IMR-90 (cell line): ENCODE measurements around the gene ALOX12B. TPM values are rescaled to one million over a fixed set of nuclear protein-coding genes. Genes with fewer than 3 reads are reported as not detected.

ENCODE experiments used
- ATAC-seq: fragments of 200-7000 bp; cut with Tn5 transposase; 2 replicates; pipeline ENCODE4 v1.9.1; 2020; ENCODE audit warnings: low read depth, mild to moderate bottlenecking, moderate library complexity
- BruUV-seq: library from RNA; stranded (reverse); fragments of 400-500 nt; replicated peaks from 2 replicates; lab custom pipeline; 2021; lab: Mats Ljungman, UMichigan
- CTCF ChIA-PET: fragments of 300-600 bp; formaldehyde crosslinking; extraction: SDS; loops from one replicate; lab custom pipeline; 2021; ENCODE audit warnings: antibody characterized with exemption; lab: Yijun Ruan, JAX
- POLR2A ChIA-PET: fragments of 300-600 bp; sonication (Branson Sonifier 250); formaldehyde crosslinking; loops from one replicate; lab custom pipeline; 2022; ENCODE audit warnings: antibody characterized with exemption; ENCODE audit not compliant: unreplicated experiment; lab: Charles Lee
- DNase-seq: peaks from one replicate; pipeline ENCODE4 v3.0.0; 2013
- H2AFZ ChIP-seq: replicated peaks from 2 replicates; pipeline ENCODE3; 2013; ENCODE audit warnings: low read length, mild to moderate bottlenecking; ENCODE audit not compliant: poor library complexity
- H2AK5ac ChIP-seq: 2 replicates; pipeline ENCODE4 v1.6.1; 2013; ENCODE audit warnings: low read depth, low read length, inconsistent platforms
- H2AK9ac ChIP-seq: replicated peaks from 2 replicates; pipeline ENCODE3; 2013; ENCODE audit warnings: mild to moderate bottlenecking, low read depth, low read length, moderate library complexity; ENCODE audit not compliant: poor library complexity
- H2BK120ac ChIP-seq: 2 replicates; pipeline ENCODE4 v1.6.1; 2013; ENCODE audit warnings: low read depth, low read length, inconsistent platforms
- H2BK15ac ChIP-seq: 3 replicates; pipeline ENCODE4 v1.6.1; 2013; ENCODE audit warnings: low read depth, low read length, inconsistent platforms
- H2BK20ac ChIP-seq: 2 replicates; pipeline ENCODE4 v1.6.1; 2013; ENCODE audit warnings: low read depth, mild to moderate bottlenecking, inconsistent platforms, low read length, moderate library complexity
- H2BK5ac ChIP-seq: 2 replicates; pipeline ENCODE4 v1.6.1; 2013; ENCODE audit warnings: mild to moderate bottlenecking, low read depth, low read length, inconsistent platforms; ENCODE audit not compliant: poor library complexity, severe bottlenecking
- H3K14ac ChIP-seq: replicated peaks from 2 replicates; pipeline ENCODE4 v1.6.1; 2013; ENCODE audit warnings: low read depth, low read length, inconsistent platforms
- H3K18ac ChIP-seq: 2 replicates; pipeline ENCODE4 v1.6.1; 2013; ENCODE audit warnings: low read depth, low read length, control low read depth
- H3K23ac ChIP-seq: 2 replicates; pipeline ENCODE4 v1.6.1; 2013; ENCODE audit warnings: low read depth, low read length, inconsistent platforms
- H3K27ac ChIP-seq: 2 replicates; pipeline ENCODE4 v1.5.1; 2013; ENCODE audit warnings: mild to moderate bottlenecking, control low read depth, low read length; ENCODE audit not compliant: insufficient read depth
- H3K27me3 ChIP-seq: 2 replicates; pipeline ENCODE4 v1.6.1; 2013; ENCODE audit warnings: low read length; ENCODE audit not compliant: control insufficient read depth, insufficient read depth
- H3K36me3 ChIP-seq: 2 replicates; pipeline ENCODE4 v1.6.1; 2013; ENCODE audit warnings: low read length, mixed read lengths; ENCODE audit not compliant: control insufficient read depth, insufficient read depth
- H3K4ac ChIP-seq: 2 replicates; pipeline ENCODE4 v1.6.1; 2013; ENCODE audit warnings: low read depth, low read length, inconsistent platforms
- H3K4me1 ChIP-seq: 2 replicates; pipeline ENCODE4 v1.6.1; 2013; ENCODE audit warnings: low read length, mixed read lengths; ENCODE audit not compliant: control insufficient read depth, insufficient read depth
- H3K4me2 ChIP-seq: 2 replicates; pipeline ENCODE4 v1.6.1; 2013; ENCODE audit warnings: low read depth, mild to moderate bottlenecking, control low read depth, low read length, moderate library complexity
- H3K4me3 ChIP-seq: 2 replicates; pipeline ENCODE4 v1.5.1; 2013; ENCODE audit warnings: low read depth, mild to moderate bottlenecking, control low read depth, low read length, moderate library complexity; ENCODE audit not compliant: insufficient read depth
- H3K56ac ChIP-seq: 2 replicates; pipeline ENCODE4 v1.6.1; 2013; ENCODE audit warnings: low read length, inconsistent platforms; ENCODE audit not compliant: insufficient read depth; ENCODE audit errors: extremely low read depth
- H3K79me1 ChIP-seq, 2 experiments: 2 replicates each; pipeline ENCODE4 v1.6.1; 2013; ENCODE audit warnings: low read length in 2 of 2, inconsistent platforms in 1 of 2, low read depth in 1 of 2
- H3K9ac ChIP-seq: 2 replicates; pipeline ENCODE4 v1.6.1; 2013; ENCODE audit warnings: low read depth, low read length, control low read depth
- H3K9me1 ChIP-seq: 2 replicates; pipeline ENCODE4 v1.6.1; 2013; ENCODE audit warnings: low read length, inconsistent platforms; ENCODE audit not compliant: insufficient read depth
- H3K9me3 ChIP-seq: 2 replicates; pipeline ENCODE4 v1.6.1; 2013; ENCODE audit warnings: low read length; ENCODE audit not compliant: control insufficient read depth, insufficient read depth
- H4K20me1 ChIP-seq: 2 replicates; pipeline ENCODE4 v1.6.1; 2013; ENCODE audit warnings: low read length, inconsistent platforms; ENCODE audit not compliant: insufficient read depth
- H4K5ac ChIP-seq: 2 replicates; pipeline ENCODE4 v1.6.1; 2013; ENCODE audit warnings: mild to moderate bottlenecking, low read depth, low read length, control low read depth
- H4K8ac ChIP-seq, 2 experiments: 2 replicates each; pipeline ENCODE4 v1.6.1; 2013; ENCODE audit warnings: low read depth in 2 of 2, low read length in 2 of 2, control low read depth in 1 of 2, inconsistent platforms in 1 of 2
- H4K91ac ChIP-seq: 2 replicates; pipeline ENCODE4 v1.6.1; 2013; ENCODE audit warnings: low read depth, low read length, inconsistent platforms; ENCODE audit not compliant: insufficient read depth
- CEBPB ChIP-seq: IDR thresholded peaks from 2 replicates; pipeline ENCODE4 v1.6.1; 2012; ENCODE audit warnings: low read depth, low read length, improper control_type of control experiment
- CHD1 ChIP-seq: IDR thresholded peaks from 2 replicates; pipeline ENCODE4 v1.6.1; 2012; ENCODE audit warnings: low read depth, low read length, improper control_type of control experiment
- ELK1 ChIP-seq: fragments of 150-350 bp; IDR thresholded peaks from 2 replicates; pipeline ENCODE4 v1.6.1; 2016; ENCODE audit warnings: low read depth, mild to moderate bottlenecking, low read length, moderate library complexity, borderline replicate concordance
- FOS ChIP-seq: fragments of 150-350 bp; IDR thresholded peaks from 2 replicates; pipeline ENCODE4 v1.6.1; 2016; ENCODE audit warnings: low read depth, low read length
- MAFK ChIP-seq: IDR thresholded peaks from 2 replicates; pipeline ENCODE4 v1.6.1; 2012; ENCODE audit warnings: low read depth, low read length, improper control_type of control experiment
- MAZ ChIP-seq: IDR thresholded peaks from 2 replicates; pipeline ENCODE4 v1.6.1; 2012; ENCODE audit warnings: low read depth, mild to moderate bottlenecking, low read length, improper control_type of control experiment, moderate library complexity, borderline replicate concordance
- NFE2L2 ChIP-seq: fragments of 150-350 bp; IDR thresholded peaks from 2 replicates; pipeline ENCODE4 v1.6.1; 2016; ENCODE audit warnings: low read depth, mild to moderate bottlenecking, low read length
- POLR2A ChIP-seq: IDR thresholded peaks from 2 replicates; pipeline ENCODE4 v1.6.1; 2012; ENCODE audit warnings: mild to moderate bottlenecking, low read depth, low read length
- RAD21 ChIP-seq: IDR thresholded peaks from 2 replicates; pipeline ENCODE4 v1.6.1; 2012; ENCODE audit warnings: low read length, improper control_type of control experiment
- RCOR1 ChIP-seq: IDR thresholded peaks from 2 replicates; pipeline ENCODE4 v1.6.1; 2012; ENCODE audit warnings: mild to moderate bottlenecking, low read length, improper control_type of control experiment; ENCODE audit not compliant: insufficient replicate concordance
- RFX5 ChIP-seq: IDR thresholded peaks from 2 replicates; pipeline ENCODE4 v1.8.0; 2012; ENCODE audit warnings: low read depth, mild to moderate bottlenecking, low read length, moderate library complexity
- SMC3 ChIP-seq: fragments of 150-350 bp; IDR thresholded peaks from 2 replicates; pipeline ENCODE4 v1.6.1; 2016; ENCODE audit warnings: low read depth, mild to moderate bottlenecking, antibody characterized with exemption, low read length, moderate library complexity
- USF2 ChIP-seq: fragments of 150-350 bp; IDR thresholded peaks from 2 replicates; pipeline ENCODE4 v1.6.1; 2017; ENCODE audit warnings: mild to moderate bottlenecking, antibody characterized with exemption, low read length, low read depth
- WGBS, 2 experiments: methylation state at CpG; one replicate each; pipeline versions ENCODE4 v1.1.5 to v1.1.7; 2013; ENCODE audit warnings: missing lambda C conversion rate in 2 of 2; ENCODE audit not compliant: insufficient read length in 1 of 2; ENCODE audit errors: extremely low coverage in 2 of 2; 5-methylcytosine and 5-hydroxymethylcytosine counted together
- dilution Hi-C: fragments of 300-500 bp; cut with HindIII; formaldehyde crosslinking; loops from one replicate; pipeline ENCODE4 v1.14.3; 2018; ENCODE audit warnings: low sequenced_read_pairs; ENCODE audit not compliant: unreplicated experiment
- in situ Hi-C: fragments of 300-500 bp; cut with MboI; formaldehyde crosslinking; loops from 3 replicates; pipeline ENCODE4 v1.14.3; 2019; ENCODE audit warnings: low sequenced_read_pairs, inconsistent platforms, mixed read lengths
- intact Hi-C: fragments of 100-400 bp; cut with micrococcal nuclease; formaldehyde crosslinking; loops from 2 replicates; pipeline ENCODE4 v1.10.0; 2022
- polyA plus RNA-seq, 3 experiments: library from polyadenylated mRNA; depleted of rRNA; stranded (reverse); fragments of >200 nt; gene quantifications; 2 replicates each; pipeline ENCODE4 v1.2.3, GENCODE V29; 2012; ENCODE audit warnings: low replicate concordance in 1 of 3
- total RNA-seq: library from RNA; depleted of rRNA; stranded (reverse); fragments of >200 nt; gene quantifications from 2 replicates; pipeline ENCODE4 v1.2.3, GENCODE V29; 2012

The ALOX12B gene
- total and polyA plus RNA-seq, 2 of the 4 experiments (the other 2 are of a cell fraction) = not detected

DNA sequence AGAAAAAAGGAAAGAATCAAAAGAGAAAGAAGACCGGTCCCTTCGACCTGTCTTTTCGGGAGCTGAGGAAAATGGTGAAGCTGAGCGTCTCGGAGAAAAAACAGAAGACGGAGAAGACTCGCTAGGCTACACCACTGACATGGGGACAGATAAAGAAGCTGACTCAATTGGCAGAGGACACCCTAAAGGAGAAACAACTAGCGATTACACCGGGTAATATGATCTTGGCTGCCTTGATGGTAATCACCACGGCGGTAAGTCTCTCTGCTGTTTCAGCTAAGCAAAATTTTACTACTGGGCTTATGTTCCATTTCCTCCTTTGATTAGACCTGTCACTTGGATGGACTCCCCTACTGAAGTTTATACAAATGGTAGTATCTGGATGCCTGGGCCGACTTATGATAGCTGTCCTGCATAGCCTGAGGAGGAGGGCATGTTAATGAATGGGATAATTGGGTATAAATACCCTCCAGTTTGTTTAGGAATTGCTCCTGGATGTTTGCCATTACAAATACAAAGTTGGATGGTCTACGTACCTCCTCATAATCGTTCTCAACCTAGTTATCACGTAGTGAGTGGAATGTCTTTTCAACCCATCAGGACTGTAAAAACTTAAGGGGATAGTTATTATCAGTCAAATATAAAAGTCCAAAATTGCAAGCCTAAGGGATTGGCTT, 24.6 kb downstream of the ALOX12B start:
- H4K91ac ChIP-seq = no peak overlapping the region
- H2BK15ac ChIP-seq = no peak overlapping the region
- H3K9ac ChIP-seq = no peak overlapping the region
- H3K4me3 ChIP-seq = no peak overlapping the region
- H3K27me3 ChIP-seq = peaks cover 77% of the 10 kb centered on the region
- no peak overlapping the region for H2AK5ac ChIP-seq
- ChIA-PET POLR2A (no interaction called here), CTCF (interaction anchor here (1.0 to 4.9 kb wide), 4 partner anchors 10 to 56 kb away, joined by 3 to 25 read pairs (median 5); partner anchors contain the start of gene ALOXE3)
- no peak overlapping the region for H3K56ac ChIP-seq
- no peak overlapping the region for H3K27ac ChIP-seq
- H3K4ac ChIP-seq = no peak overlapping the region
- no peak overlapping the region for H4K8ac ChIP-seq
- H2BK5ac ChIP-seq = no peak overlapping the region
- no peaks in the 10 kb centered on the region for H3K79me1 ChIP-seq
- 5% methylated on average over 6 of the region's 15 CpGs; no CpG with 5 or more reads in 1 of the 2 experiments for WGBS, 2 experiments
- no peaks in the 10 kb centered on the region for H3K9me1 ChIP-seq
- no peak for TF ChIP-seq RAD21
- TF ChIP-seq MAFK = no peak
- TF ChIP-seq ELK1 = no peak
- TF ChIP-seq CHD1 = no peak
- TF ChIP-seq NFE2L2 = no peak
- TF ChIP-seq RCOR1 = no peak
- no peak for TF ChIP-seq POLR2A
- TF ChIP-seq MAZ = no peak
- TF ChIP-seq RFX5 = no peak
- no peak for TF ChIP-seq CEBPB
- no peak for TF ChIP-seq SMC3
- TF ChIP-seq USF2 = no peak
- no peak for TF ChIP-seq FOS
- H3K4me2 ChIP-seq = peak overlapping the region; percentile 7; the same call in 1 of the 2 replicates
- ATAC-seq = no peak
- in situ Hi-C loops = no loop called here
- no peaks in the 10 kb centered on the region for H3K36me3 ChIP-seq
- no TSS peak for BruUV-seq
- no peaks in the 10 kb centered on the region for H3K9me3 ChIP-seq
- H4K20me1 ChIP-seq = peaks cover 5% of the 10 kb centered on the region; the same call in 1 of the 2 replicates
- no peak overlapping the region for H2BK20ac ChIP-seq
- H4K5ac ChIP-seq = no peak overlapping the region
- H2AFZ ChIP-seq = no peak overlapping the region
- dilution Hi-C loops = no loop called here
- H3K18ac ChIP-seq = no peak overlapping the region
- H2BK120ac ChIP-seq = no peak overlapping the region
- intact Hi-C loops = loop anchor here (5.0 to 10.0 kb wide), 2 partner anchors 159 to 722 kb away; no protein-coding TSS in a partner anchor
- H3K14ac ChIP-seq = no peak overlapping the region
- DNase-seq = no peak
- H3K4me1 ChIP-seq = no peaks in the 10 kb centered on the region
- no peak overlapping the region for H2AK9ac ChIP-seq
- peak overlapping the region; percentile 59; the same call in 1 of the 2 replicates for H3K23ac ChIP-seq
